Kidney (tissue), 14 donors: ENCODE measurements around the gene CFAP74. TPM values are rescaled to one million over a fixed set of nuclear protein-coding genes. Genes with fewer than 3 reads are reported as not detected.
A peak's percentile ranks its signal among the peaks of the same experiment; 100 is the strongest.

Experiments used
- DNase-seq, 5 donors: peaks; one replicate each; pipeline ENCODE4 v3.0.0-alpha.2; 2013 to 2020
- FAIRE-seq: peaks from 2 replicates; lab custom pipeline; 2012; peaks lifted over from hg19 to GRCh38; lab: Jason Lieb, UNC
- H3K27ac ChIP-seq, 2 donors: one replicate each; pipeline ENCODE4 v1.7.0; 2013; ENCODE audit warnings: low read depth in 2 of 2, low read length in 2 of 2, inconsistent platforms in 1 of 2
- H3K27me3 ChIP-seq: one replicate; pipeline ENCODE4 v1.7.1; 2013; ENCODE audit warnings: low read length, inconsistent platforms; ENCODE audit not compliant: control insufficient read depth, insufficient read depth
- H3K36me3 ChIP-seq, 3 donors: one replicate each; pipeline versions ENCODE4 v1.7.0 to v1.7.1; 2013; ENCODE audit warnings: low read length in 3 of 3, control low read depth in 1 of 3, inconsistent platforms in 1 of 3; ENCODE audit not compliant: insufficient read depth in 3 of 3, control insufficient read depth in 2 of 3
- H3K4me1 ChIP-seq, 3 donors: one replicate each; pipeline versions ENCODE4 v1.7.0 to v1.7.1; 2013; ENCODE audit warnings: low read length in 3 of 3, inconsistent platforms in 1 of 3, low read depth in 1 of 3; ENCODE audit not compliant: control insufficient read depth in 2 of 3, insufficient read depth in 2 of 3
- H3K4me3 ChIP-seq, 3 donors: one replicate each; pipeline versions ENCODE4 v1.7.0 to v1.8.1; 2013; ENCODE audit warnings: low read length in 3 of 3, control low read depth in 1 of 3, inconsistent platforms in 1 of 3
- H3K9ac ChIP-seq, 3 donors: one replicate each; pipeline versions ENCODE4 v1.7.0 to v1.7.1; 2013; ENCODE audit warnings: low read length in 3 of 3, control low read depth in 1 of 3, inconsistent platforms in 1 of 3
- H3K9me3 ChIP-seq, 3 donors: one replicate each; pipeline versions ENCODE4 v1.7.0 to v1.7.1; 2013; ENCODE audit warnings: low read length in 3 of 3, control low read depth in 1 of 3, inconsistent platforms in 1 of 3; ENCODE audit not compliant: control insufficient read depth in 2 of 3, insufficient read depth in 1 of 3
- intact Hi-C: fragments of 100-400 bp; cut with DNase I; formaldehyde crosslinking; loops from one replicate; pipeline ENCODE4 v1.11.1; 2022
- polyA plus RNA-seq: library from polyadenylated mRNA; stranded (reverse); fragments of 350-450 nt; fragmentation: Illumina TruSeq; extraction: RNeasy Lipid Tissue Mini Kit (QIAGEN cat#74804); gene quantifications from one replicate; pipeline ENCODE4 v1.2.3, GENCODE V29; 2014; ENCODE audit warnings: low read depth, low replicate concordance; ENCODE audit not compliant: insufficient read depth
- total RNA-seq: library from RNA; stranded (reverse); fragmentation: NEBNext Ultra II Directional; extraction: Animal tissue kit (Norgen Biotek cat#: 25700); gene quantifications from one replicate; pipeline ENCODE4 v1.2.1, GENCODE V29; 2021
- TF ChIP-seq, protein P1 (sequence below): IDR thresholded peaks from 3 replicates; pipeline ENCODE4 v1.5.1; 2012; ENCODE audit warnings: mild to moderate bottlenecking, moderate library complexity, borderline replicate concordance; ENCODE audit not compliant: insufficient read depth; ENCODE audit errors: extremely low read depth
- donor health status: control.
- donor health status: control.
- donor health status: control.
- donor health status: control.
- donor health status: control.
- donor health status: DM: yes; HTN: yes; CAD: no.
- donor health status: Normal renal cell carcinoma (clear cell type).

Gene CFAP74
- total and polyA plus RNA-seq, 2 donors from 2014 or later: not detected

DNA sequence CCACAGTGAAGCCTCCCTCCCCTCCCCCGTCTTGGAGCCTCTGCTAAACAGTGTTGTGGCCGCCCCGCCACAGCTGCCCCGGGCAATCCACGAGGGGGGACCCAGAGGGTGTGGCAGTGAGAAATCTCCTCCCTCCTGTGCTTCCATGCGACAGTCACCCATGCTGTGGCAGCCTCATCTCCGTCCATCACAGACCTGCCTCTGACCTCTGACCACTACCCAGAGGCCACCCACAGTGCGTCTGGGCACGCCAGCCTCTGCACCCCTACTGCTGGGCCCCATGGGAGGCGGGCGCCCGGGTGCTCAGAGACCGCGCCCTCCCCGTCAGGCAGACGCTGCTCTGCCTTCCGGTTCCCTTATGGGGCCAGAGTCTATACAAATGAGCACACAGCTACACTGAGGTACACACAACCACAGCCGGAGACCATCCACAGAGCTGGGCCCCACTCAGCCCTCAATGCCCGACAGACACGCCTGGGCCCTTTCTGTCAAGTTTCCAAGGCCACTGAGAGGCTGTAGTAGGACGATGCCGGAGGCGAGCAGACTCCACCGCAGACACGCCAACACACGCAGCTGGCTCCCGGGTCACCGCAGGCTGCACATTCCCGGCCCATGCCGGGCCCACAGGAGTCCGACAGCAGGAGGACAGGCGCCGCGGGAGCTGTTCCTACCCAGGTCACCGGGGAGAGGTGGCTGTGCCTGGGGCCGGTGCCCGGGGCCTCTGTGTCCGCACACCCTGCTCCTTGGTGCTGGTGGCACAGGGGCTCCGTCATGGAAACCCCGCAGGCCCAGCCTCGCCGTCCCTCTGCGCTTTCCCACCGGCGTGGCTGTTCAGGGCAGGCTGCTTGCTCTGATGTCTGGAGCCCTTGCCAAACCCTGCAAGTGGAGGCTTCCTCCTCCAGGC is 60.6 kb downstream of the CFAP74 start:
- Histone ChIP-seq H3K4me3 (no peak overlapping the region), H3K27ac (no peak overlapping the region), H3K9me3 (no peaks in the 10 kb centered on the region), H3K36me3 (no peaks in the 10 kb centered on the region), H3K27me3 (no peaks in the 10 kb centered on the region), H3K4me1 (peaks cover 0 to 7% (median 7%) of the 10 kb centered on the region in 3 donors), H3K9ac (no peak overlapping the region)
- TF ChIP-seq, protein P1, sequence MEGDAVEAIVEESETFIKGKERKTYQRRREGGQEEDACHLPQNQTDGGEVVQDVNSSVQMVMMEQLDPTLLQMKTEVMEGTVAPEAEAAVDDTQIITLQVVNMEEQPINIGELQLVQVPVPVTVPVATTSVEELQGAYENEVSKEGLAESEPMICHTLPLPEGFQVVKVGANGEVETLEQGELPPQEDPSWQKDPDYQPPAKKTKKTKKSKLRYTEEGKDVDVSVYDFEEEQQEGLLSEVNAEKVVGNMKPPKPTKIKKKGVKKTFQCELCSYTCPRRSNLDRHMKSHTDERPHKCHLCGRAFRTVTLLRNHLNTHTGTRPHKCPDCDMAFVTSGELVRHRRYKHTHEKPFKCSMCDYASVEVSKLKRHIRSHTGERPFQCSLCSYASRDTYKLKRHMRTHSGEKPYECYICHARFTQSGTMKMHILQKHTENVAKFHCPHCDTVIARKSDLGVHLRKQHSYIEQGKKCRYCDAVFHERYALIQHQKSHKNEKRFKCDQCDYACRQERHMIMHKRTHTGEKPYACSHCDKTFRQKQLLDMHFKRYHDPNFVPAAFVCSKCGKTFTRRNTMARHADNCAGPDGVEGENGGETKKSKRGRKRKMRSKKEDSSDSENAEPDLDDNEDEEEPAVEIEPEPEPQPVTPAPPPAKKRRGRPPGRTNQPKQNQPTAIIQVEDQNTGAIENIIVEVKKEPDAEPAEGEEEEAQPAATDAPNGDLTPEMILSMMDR: no peak
- intact Hi-C loops: no loop called here
- no peak for FAIRE-seq
- DNase-seq: peak in 2 of 5 donors; percentile 39 to 78

DNA sequence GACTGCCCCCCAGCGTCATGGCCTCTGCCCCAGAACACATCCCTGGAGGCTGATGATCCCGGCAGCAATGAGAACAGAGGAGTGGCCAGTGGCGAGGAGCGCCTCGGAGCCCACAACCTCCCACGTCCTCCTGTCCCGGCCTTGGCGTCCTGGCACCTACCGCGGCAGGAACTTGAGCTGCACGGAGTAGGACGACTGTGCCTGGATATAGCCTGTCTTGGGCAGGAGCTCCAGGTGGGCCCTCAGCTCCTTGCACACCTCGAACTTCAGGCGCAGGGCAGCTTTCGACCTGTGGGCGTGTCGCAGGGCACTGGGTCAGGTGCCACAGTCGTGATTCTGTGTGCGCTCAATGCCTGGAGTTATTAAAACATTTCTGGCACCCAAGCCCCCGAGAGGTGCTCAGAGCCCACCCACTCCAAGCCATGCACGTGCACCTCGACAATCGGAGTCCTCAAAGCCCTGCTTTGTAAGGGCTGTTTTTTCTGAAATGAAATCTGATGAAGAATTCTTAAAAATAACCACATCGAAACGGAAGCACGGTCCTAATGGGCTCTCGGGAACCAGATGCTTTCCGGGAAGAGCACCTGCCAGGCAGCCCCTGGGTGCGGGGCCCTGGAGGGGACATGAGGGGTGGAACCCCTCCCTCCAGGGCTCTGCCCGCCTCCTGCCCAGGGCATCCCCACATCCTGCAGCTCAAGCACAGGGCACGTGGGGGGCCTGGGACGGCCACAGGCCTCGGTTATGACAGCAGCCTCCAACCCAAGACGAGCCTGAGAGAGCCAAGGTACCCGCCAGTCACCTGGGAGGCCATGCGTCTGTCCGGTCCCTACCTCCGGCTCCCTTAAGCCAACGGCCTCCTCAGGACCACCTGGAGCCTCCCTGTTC is 61.5 kb downstream of the CFAP74 start:
- no peaks in the 10 kb centered on the region for H3K27me3 ChIP-seq
- TF ChIP-seq, protein P1: no peak
- peak in 1 of 5 donors; percentile 59 for DNase-seq
- H3K9me3 ChIP-seq: no peaks in the 10 kb centered on the region
- H3K27ac ChIP-seq: no peak overlapping the region
- no peak overlapping the region for H3K4me3 ChIP-seq
- intact Hi-C loops: no loop called here
- no peaks in the 10 kb centered on the region for H3K36me3 ChIP-seq
- no peak for FAIRE-seq
- no peak overlapping the region for H3K9ac ChIP-seq
- peaks cover 0 to 7% (median 7%) of the 10 kb centered on the region in 3 donors for H3K4me1 ChIP-seq

DNA sequence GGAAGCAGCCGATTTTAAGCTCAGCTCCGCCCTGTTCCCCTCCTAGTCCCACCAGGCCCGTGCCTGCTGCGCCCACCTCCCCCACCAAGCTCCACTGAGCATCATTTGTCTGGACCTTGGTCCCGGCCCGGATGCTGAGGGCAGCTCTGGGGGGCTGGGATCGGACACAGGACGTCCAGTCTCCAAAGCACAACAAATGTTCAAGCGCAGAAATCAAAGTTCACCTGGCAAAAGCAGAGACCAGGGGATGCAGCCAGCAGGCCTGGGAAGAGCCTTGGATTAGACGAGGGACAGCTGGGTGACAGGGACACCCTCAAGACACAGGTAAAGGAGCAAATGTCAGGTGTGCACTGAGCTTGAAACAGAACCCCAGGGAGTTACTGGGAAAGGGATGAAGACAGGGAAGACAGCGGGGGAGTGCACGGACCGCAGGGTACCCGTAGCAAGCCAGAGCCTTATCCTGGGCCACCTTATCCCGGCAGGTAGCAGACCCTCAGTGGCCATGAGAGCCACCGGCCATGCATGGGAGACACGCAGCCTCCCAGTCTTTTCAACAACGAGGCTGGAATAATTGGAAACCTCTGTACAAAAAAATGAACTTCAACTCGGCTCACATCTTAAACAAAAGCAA is 62.3 kb downstream of the CFAP74 start:
- no peaks in the 10 kb centered on the region for H3K9me3 ChIP-seq
- H3K4me3 ChIP-seq: no peak overlapping the region
- no peak overlapping the region for H3K9ac ChIP-seq
- H3K36me3 ChIP-seq: no peaks in the 10 kb centered on the region
- intact Hi-C loops: no loop called here
- FAIRE-seq (no peak), DNase-seq (peak in 2 of 5 donors; percentile 51 to 52)
- no peak overlapping the region for H3K27ac ChIP-seq
- peaks cover 0 to 7% (median 7%) of the 10 kb centered on the region in 3 donors for H3K4me1 ChIP-seq
- H3K27me3 ChIP-seq: no peaks in the 10 kb centered on the region
- TF ChIP-seq, protein P1: no peak
